Nephron (organoid): Measurements from ENCODE around the gene ATG13.

Experiments
- H3K27ac Mint-ChIP-seq, 3 experiments: 2 replicates each; pipeline ENCODE4 v1.8.0; 2020; ENCODE audit warnings: mixed read lengths in 3 of 3, mild to moderate bottlenecking in 2 of 3, moderate library complexity in 1 of 3
- H3K27me3 Mint-ChIP-seq: 2 replicates; pipeline ENCODE4 v1.8.0; 2021; ENCODE audit warnings: low read depth, mild to moderate bottlenecking, moderate library complexity, mixed read lengths
- H3K36me3 Mint-ChIP-seq: 2 replicates; pipeline ENCODE4 v1.8.0; 2020; ENCODE audit warnings: low read depth, mixed read lengths
- H3K4me1 Mint-ChIP-seq: 2 replicates; pipeline ENCODE4 v1.8.0; 2020; ENCODE audit warnings: mixed read lengths
- H3K4me3 Mint-ChIP-seq, 3 experiments: 2 replicates each; pipeline ENCODE4 v1.8.0; 2020; ENCODE audit warnings: mild to moderate bottlenecking in 3 of 3, mixed read lengths in 3 of 3, moderate library complexity in 2 of 3
- H3K9me3 Mint-ChIP-seq: 2 replicates; pipeline ENCODE4 v1.8.0; 2020; ENCODE audit warnings: mixed read lengths
- CTCF ChIP-seq, 3 experiments: fragments of 200-600 bp; sonication (generic); IDR thresholded peaks; one replicate each; pipeline ENCODE4 v1.5.0; 2021; ENCODE audit warnings: antibody characterized with exemption in 3 of 3; ENCODE audit not compliant: unreplicated experiment in 3 of 3

The ATG13 gene

DNA sequence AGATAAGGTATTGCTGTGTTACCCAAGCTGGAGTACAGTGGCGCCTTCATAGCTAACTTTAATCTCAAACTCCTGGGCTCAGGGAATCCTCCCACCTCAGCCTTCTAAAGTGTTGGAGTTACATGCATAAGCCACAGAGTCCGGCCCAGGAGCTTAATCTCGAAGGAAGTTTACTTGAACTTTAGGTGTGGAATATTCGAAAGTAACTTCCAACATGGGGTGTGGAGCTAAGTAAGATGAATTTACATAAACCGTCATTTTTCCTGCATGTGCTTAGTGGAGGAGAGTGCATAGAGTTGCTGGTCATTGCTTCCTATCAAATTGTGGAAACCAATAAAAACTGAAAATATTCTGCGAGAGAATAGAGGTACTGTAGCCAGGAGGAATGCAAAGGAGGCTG is 1.5 kb downstream of the ATG13 start:
- Mint-ChIP-seq H3K9me3 (no peaks in the 10 kb centered on the region), H3K27ac (peak overlapping the region; percentile 99 to 100 (median 100)), H3K36me3 (peaks cover 23% of the 10 kb centered on the region), H3K4me1 (peaks cover 36% of the 10 kb centered on the region), H3K4me3 (peak overlapping the region; percentile 95 to 97 (median 97)), H3K27me3 (no peaks in the 10 kb centered on the region)
- no peak for TF ChIP-seq CTCF (IDR thresholded peaks at IDR 0.05; ENCODE audit: unreplicated experiment in 3 of 3)

GRCh38 chr11:46625406-46625805 is 8.1 kb downstream of the ATG13 start:
- Mint-ChIP-seq H3K4me1 (peaks cover 4% of the 10 kb centered on the region), H3K9me3 (no peaks in the 10 kb centered on the region), H3K36me3 (peaks cover 49% of the 10 kb centered on the region), H3K27ac (no peak overlapping the region), H3K27me3 (no peaks in the 10 kb centered on the region), H3K4me3 (no peak overlapping the region)
- no peak for TF ChIP-seq CTCF (IDR thresholded peaks at IDR 0.05; ENCODE audit: unreplicated experiment in 3 of 3)

DNA sequence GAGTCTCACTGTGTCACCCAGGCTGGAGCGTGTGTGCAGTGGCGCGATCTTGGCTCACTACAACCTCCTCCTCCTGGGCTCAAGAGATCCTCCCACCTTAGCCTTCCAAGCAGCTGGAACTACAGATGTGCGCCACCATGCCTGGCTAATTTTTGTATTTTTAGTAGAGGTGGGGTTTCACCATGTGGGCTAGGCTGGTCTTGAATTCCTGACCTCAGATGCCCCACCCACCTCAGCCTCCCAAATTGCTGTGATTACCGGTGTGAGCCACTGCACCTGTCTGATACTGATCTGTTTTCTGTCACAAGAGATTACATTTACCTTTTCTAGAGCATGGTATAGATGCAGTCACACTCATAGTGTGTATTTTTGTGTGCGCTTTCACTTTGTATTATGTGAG is 11.6 kb downstream of the ATG13 start:
- Mint-ChIP-seq H3K9me3 (no peaks in the 10 kb centered on the region), H3K27ac (no peak overlapping the region), H3K4me3 (no peak overlapping the region), H3K4me1 (no peaks in the 10 kb centered on the region), H3K36me3 (peaks cover 47% of the 10 kb centered on the region), H3K27me3 (no peaks in the 10 kb centered on the region)
- TF ChIP-seq CTCF (IDR thresholded peaks at IDR 0.05; ENCODE audit: unreplicated experiment in 3 of 3), result no peak

DNA sequence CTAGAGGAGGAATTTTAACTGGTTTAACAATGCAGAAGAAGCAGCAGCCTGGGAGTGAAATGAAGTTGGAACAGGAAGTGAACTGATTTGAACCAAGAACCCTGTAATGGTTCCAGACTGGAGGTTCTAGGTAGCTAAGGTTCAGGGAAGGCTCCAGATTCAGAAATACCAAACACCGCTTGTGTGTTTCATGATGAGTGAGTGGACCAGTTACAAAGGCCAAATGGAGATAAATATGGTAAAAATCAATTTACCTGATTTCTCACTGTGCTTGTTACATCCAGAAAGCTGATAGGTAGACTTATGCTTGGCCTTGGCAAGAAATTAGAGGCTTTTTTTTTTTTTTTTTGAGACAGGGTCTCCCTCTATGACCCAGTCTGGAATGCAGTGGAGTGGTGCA is 12.9 kb downstream of the ATG13 start:
- Mint-ChIP-seq H3K27ac (no peak overlapping the region), H3K9me3 (no peaks in the 10 kb centered on the region), H3K36me3 (peaks cover 35% of the 10 kb centered on the region), H3K4me1 (no peaks in the 10 kb centered on the region), H3K27me3 (no peaks in the 10 kb centered on the region), H3K4me3 (no peak overlapping the region)
- TF ChIP-seq CTCF (IDR thresholded peaks at IDR 0.05; ENCODE audit: unreplicated experiment in 3 of 3), result no peak

DNA sequence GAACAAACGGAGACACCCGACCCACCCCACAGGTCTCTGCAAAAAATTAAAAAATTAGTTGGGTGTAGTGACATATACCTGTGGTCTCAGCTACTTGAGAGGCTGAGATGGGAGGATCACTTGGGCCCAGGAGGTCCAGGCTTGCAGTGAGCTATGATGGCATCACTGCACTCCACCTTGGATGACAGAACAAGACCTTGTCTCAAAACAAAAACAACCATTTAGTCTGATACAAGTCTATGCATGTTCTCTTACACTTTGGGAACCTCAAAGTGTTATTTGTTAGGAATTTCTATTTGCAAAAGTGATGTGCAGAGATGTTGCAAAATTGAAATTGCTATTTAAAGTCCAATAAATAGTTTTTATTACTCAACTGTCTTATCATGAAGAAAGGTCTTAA is 14.3 kb downstream of the ATG13 start:
- no peaks in the 10 kb centered on the region for H3K9me3 Mint-ChIP-seq
- no peak overlapping the region for H3K4me3 Mint-ChIP-seq
- peaks cover 24% of the 10 kb centered on the region for H3K36me3 Mint-ChIP-seq
- no peaks in the 10 kb centered on the region for H3K27me3 Mint-ChIP-seq
- no peak overlapping the region for H3K27ac Mint-ChIP-seq
- no peak for TF ChIP-seq CTCF (IDR thresholded peaks at IDR 0.05; ENCODE audit: unreplicated experiment in 3 of 3)
- no peaks in the 10 kb centered on the region for H3K4me1 Mint-ChIP-seq

- no peak overlapping the region for H3K27ac Mint-ChIP-seq
- H3K4me1 Mint-ChIP-seq, result no peaks in the 10 kb centered on the region
- no peak for TF ChIP-seq CTCF (IDR thresholded peaks at IDR 0.05; ENCODE audit: unreplicated experiment in 3 of 3)
- H3K9me3 Mint-ChIP-seq, result no peaks in the 10 kb centered on the region
- no peak overlapping the region for H3K4me3 Mint-ChIP-seq
- H3K36me3 Mint-ChIP-seq, result peaks cover 22% of the 10 kb centered on the region
- H3K27me3 Mint-ChIP-seq, result no peaks in the 10 kb centered on the region
Observed at GRCh38 chr11:46632502-46632901, 15.1 kb downstream of the ATG13 start.
